Skeletal muscle satellite cell (primary cell): Measurements from ENCODE around the gene RDH8. TPM values are rescaled to one million over a fixed set of nuclear protein-coding genes. Genes with fewer than 3 reads are reported as not detected.

Experiments
- H3K27me3 ChIP-seq: 2 replicates; pipeline ENCODE4 v1.7.0; 2013; ENCODE audit warnings: low read length; ENCODE audit not compliant: control insufficient read depth, insufficient read depth
- H3K36me3 ChIP-seq: 2 replicates; pipeline ENCODE4 v1.7.0; 2013; ENCODE audit warnings: mild to moderate bottlenecking, control low read depth, low read length; ENCODE audit not compliant: insufficient read depth
- H3K4me1 ChIP-seq: 2 replicates; pipeline ENCODE4 v1.7.0; 2013; ENCODE audit warnings: low read length; ENCODE audit not compliant: control insufficient read depth, insufficient read depth
- H3K4me2 ChIP-seq: 2 replicates; pipeline ENCODE4 v1.7.0; 2013; ENCODE audit warnings: mild to moderate bottlenecking, low read length
- H3K4me3 ChIP-seq: 2 replicates; pipeline ENCODE4 v1.7.0; 2013; ENCODE audit warnings: low read length
- H3K9ac ChIP-seq: 2 replicates; pipeline ENCODE4 v1.7.0; 2013; ENCODE audit warnings: mild to moderate bottlenecking, low read depth, low read length, moderate library complexity
- H3K9me3 ChIP-seq: replicated peaks from 2 replicates; pipeline ENCODE4 v1.7.0; 2013; ENCODE audit warnings: mild to moderate bottlenecking, control low read depth, low read length
- small RNA-seq: library from RNA; depleted of rRNA; stranded (forward); fragments of <200 nt; gene quantifications from one replicate; pipeline ENCODE3, GENCODE V24; 2012

Gene RDH8

GRCh38 chr19:10045371-10045770 is 32.1 kb downstream of the RDH8 start:
- peaks cover 38% of the 10 kb centered on the region for H3K9me3 ChIP-seq
- H3K4me3 ChIP-seq: no peak overlapping the region
- no peaks in the 10 kb centered on the region for H3K27me3 ChIP-seq
- H3K4me2 ChIP-seq: no peak overlapping the region
- H3K9ac ChIP-seq: no peak overlapping the region
- no peaks in the 10 kb centered on the region for H3K36me3 ChIP-seq
- no peaks in the 10 kb centered on the region for H3K4me1 ChIP-seq

- H3K9ac ChIP-seq: no peak overlapping the region
- H3K9me3 ChIP-seq: peaks cover 9% of the 10 kb centered on the region
- no peak overlapping the region for H3K4me3 ChIP-seq
- H3K4me1 ChIP-seq: no peaks in the 10 kb centered on the region
- H3K36me3 ChIP-seq: no peaks in the 10 kb centered on the region
- no peaks in the 10 kb centered on the region for H3K27me3 ChIP-seq
- H3K4me2 ChIP-seq: no peak overlapping the region
These were observed 36.3 kb downstream of the RDH8 start for GRCh38 chr19:10049626-10050025.

GRCh38 chr19:10052602-10053360 is 39.5 kb downstream of the RDH8 start:
- Histone ChIP-seq H3K4me1 (no peaks in the 10 kb centered on the region), H3K9me3 (no peaks in the 10 kb centered on the region), H3K4me3 (no peak overlapping the region), H3K36me3 (no peaks in the 10 kb centered on the region), H3K27me3 (peaks cover 8% of the 10 kb centered on the region), H3K9ac (no peak overlapping the region), H3K4me2 (no peak overlapping the region)

GRCh38 chr19:10061717-10062310 is 48.5 kb downstream of the RDH8 start:
- Histone ChIP-seq H3K4me1 (no peaks in the 10 kb centered on the region), H3K36me3 (no peaks in the 10 kb centered on the region), H3K27me3 (peaks cover 15% of the 10 kb centered on the region), H3K9me3 (no peaks in the 10 kb centered on the region), H3K4me3 (no peak overlapping the region), H3K4me2 (no peak overlapping the region), H3K9ac (no peak overlapping the region)

GRCh38 chr19:10068205-10068604 is 54.9 kb downstream of the RDH8 start:
- no peak overlapping the region for H3K9ac ChIP-seq
- H3K4me3 ChIP-seq: no peak overlapping the region
- no peak overlapping the region for H3K4me2 ChIP-seq
- no peaks in the 10 kb centered on the region for H3K36me3 ChIP-seq
- H3K9me3 ChIP-seq: no peaks in the 10 kb centered on the region
- H3K4me1 ChIP-seq: no peaks in the 10 kb centered on the region
- H3K27me3 ChIP-seq: peaks cover 10% of the 10 kb centered on the region

- Histone ChIP-seq H3K4me2 (no peak overlapping the region), H3K9me3 (peaks cover 2% of the 10 kb centered on the region), H3K9ac (no peak overlapping the region), H3K27me3 (peaks cover 10% of the 10 kb centered on the region), H3K4me3 (no peak overlapping the region), H3K4me1 (no peaks in the 10 kb centered on the region), H3K36me3 (no peaks in the 10 kb centered on the region)
These were observed 55.8 kb downstream of the RDH8 start for GRCh38 chr19:10069046-10069445.

- H3K36me3 ChIP-seq: no peaks in the 10 kb centered on the region
- H3K4me1 ChIP-seq: no peaks in the 10 kb centered on the region
- peaks cover 4% of the 10 kb centered on the region for H3K9me3 ChIP-seq
- H3K4me2 ChIP-seq: no peak overlapping the region
- H3K27me3 ChIP-seq: peaks cover 6% of the 10 kb centered on the region
- H3K9ac ChIP-seq: no peak overlapping the region
- H3K4me3 ChIP-seq: no peak overlapping the region
These were observed 57.6 kb downstream of the RDH8 start for GRCh38 chr19:10070730-10071446.

Small RNAs within 50 kb of the gene (small RNA-seq; reads per million reads assigned to genes)
- gene MIR5589: not detected
